Measurements from ENCODE around the gene RNF151. TPM values are rescaled to one million over a fixed set of nuclear protein-coding genes. Genes with fewer than 3 reads are reported as not detected.

RNF151 gene
- total and polyA plus RNA-seq, 2 of the 13 experiments (the other 11 are each of a cell fraction or from before 2014, with no cell fraction given), result not detected

GRCh38 chr16:1923299-1924034, 43.2 kb upstream of the RNF151 start:
- intact Hi-C loops (cut with micrococcal nuclease; ENCODE audit: unreplicated experiment), result no loop called here
- H3K4me2 ChIP-seq (ENCODE audit: low read depth, low read length), result peak overlapping the region; percentile 66
- POLR2A ChIA-PET, result interaction anchor here (1.0 to 1.4 kb wide), 3 partner anchors 18 to 232 kb away, joined by 3 to 8 read pairs (median 4); partner anchors contain the start of genes RPS2 and TRAF7
- H2AFZ ChIP-seq (ENCODE audit: low read length), result no peak overlapping the region
- H3K4me3 ChIP-seq (replicated peaks in 1 of 3; ENCODE audit: insufficient read depth in 1 of 3, low read depth in 2 of 3, low read length in 3 of 3), result peak overlapping the region in 1 of 3 experiments; percentile 38; a peak in 1 of 6 replicates
- BruUV-seq (replicated peaks), result no TSS peak
- CTCF ChIA-PET (ENCODE audit: low intra/inter-chr PET ratio, low total read pairs), result interaction anchor here (1.3 kb wide), 1 partner anchor 60 kb away, joined by 4 read pairs; no protein-coding TSS in a partner anchor
- 3% methylated on average over 14 of the region's 24 CpGs for WGBS (ENCODE audit: low lambda C conversion rate)
- peaks cover 19 to 53% of the 10 kb centered on the region in 2 experiments for H3K27me3 ChIP-seq (ENCODE audit: control insufficient read depth in 1 of 2, insufficient read depth in 2 of 2, low read length in 2 of 2)
- no peaks in the 10 kb centered on the region for H3K9me3 ChIP-seq (ENCODE audit: low read length)
- H3K9ac ChIP-seq (ENCODE audit: insufficient read depth, low read depth, low read length), result no peak overlapping the region
- H3K27ac ChIP-seq (ENCODE audit: extremely low read length, insufficient read depth, low read length), result no peak overlapping the region
- no peaks in the 10 kb centered on the region for H3K79me2 ChIP-seq (ENCODE audit: insufficient read depth, low read length)
- DNase-seq (ENCODE audit: low spot score) (peak; percentile 50), ATAC-seq (peak; percentile 52), FAIRE-seq (peak; percentile 18)
- H3K4me1 ChIP-seq (ENCODE audit: insufficient read depth, low read length), result peaks cover 48% of the 10 kb centered on the region
- H4K20me1 ChIP-seq (ENCODE audit: insufficient read depth, low read length), result 0 out of 2 replicates have a peak, but pooled peaks cover 2% of the 10 kb centered on the region
- no peaks in the 10 kb centered on the region for H3K36me3 ChIP-seq (replicated peaks in 1 of 2; ENCODE audit: control insufficient read depth in 1 of 2, insufficient read depth in 2 of 2, low read length in 2 of 2)
- in situ Hi-C loops (cut with HindIII; ENCODE audit: extremely low pct_ligation_motif_present, low pct_unique_long_range_greater_than_20kb), result loop anchor here (5.0 kb wide), 1 partner anchor 61 kb away; no protein-coding TSS in a partner anchor
- TF ChIP-seq TFAP4 (IDR thresholded peaks at IDR 0.05; ENCODE audit: borderline replicate concordance, low read depth) (peak; percentile 16; the same call in 1 of the 2 replicates), ZNF230 (CRISPR knock-in tag; IDR thresholded peaks at IDR 0.05) (no peak), ZFP36L2 (CRISPR knock-in tag; IDR thresholded peaks at IDR 0.05) (no peak), TEAD3 (CRISPR knock-in tag; optimal IDR thresholded peaks at IDR 0.05; ENCODE audit: borderline replicate concordance) (peak; percentile 3), ARID5B (CRISPR knock-in tag; IDR thresholded peaks at IDR 0.05) (peak; percentile 8; the same call in 1 of the 2 replicates), FLYWCH1 (CRISPR knock-in tag; IDR thresholded peaks at IDR 0.05) (no peak), ETV5 (CRISPR knock-in tag; IDR thresholded peaks at IDR 0.05; ENCODE audit: borderline replicate concordance) (no peak), UBTF (CRISPR knock-in tag; IDR thresholded peaks at IDR 0.05) (no peak), ZNF263 (CRISPR knock-in tag; IDR thresholded peaks at IDR 0.05) (0 out of 2 replicates have a peak, but pooled peaks have one; percentile 47), ZNF275 (CRISPR knock-in tag; IDR thresholded peaks at IDR 0.05; ENCODE audit: borderline replicate concordance) (no peak), KDM3A (CRISPR knock-in tag; IDR thresholded peaks at IDR 0.05; ENCODE audit: low read depth) (no peak), GATAD2A (CRISPR knock-in tag; IDR thresholded peaks at IDR 0.05) (peak; percentile 37), SCMH1 (CRISPR knock-in tag; IDR thresholded peaks at IDR 0.05; ENCODE audit: borderline replicate concordance) (no peak), TERF1 (CRISPR knock-in tag; IDR thresholded peaks at IDR 0.05) (no peak)

All from HepG2 (cell line).